Osteoblast (primary cell): ENCODE data around the gene DNAH17. TPM values are rescaled to one million over a fixed set of nuclear protein-coding genes. Genes with fewer than 3 reads are reported as not detected.

ENCODE experiments used
- DNase-seq: peaks from one replicate; pipeline ENCODE4 v3.0.0; 2011; ENCODE audit warnings: low spot score, mixed read lengths; ENCODE audit not compliant: insufficient read length; ENCODE audit errors: missing footprints
- H2AFZ ChIP-seq: 2 replicates; pipeline ENCODE4 v1.6.0; 2011; ENCODE audit warnings: mild to moderate bottlenecking, low read length
- H3K27ac ChIP-seq: 2 replicates; pipeline ENCODE4 v1.5.1; 2011; ENCODE audit warnings: mild to moderate bottlenecking, low read depth, low read length, moderate library complexity
- H3K27me3 ChIP-seq: 2 replicates; pipeline ENCODE4 v1.6.0; 2012; ENCODE audit warnings: mild to moderate bottlenecking, control low read depth, inconsistent platforms, low read length, moderate library complexity; ENCODE audit not compliant: insufficient read depth
- H3K36me3 ChIP-seq: 2 replicates; pipeline ENCODE4 v1.5.1; 2011; ENCODE audit warnings: mild to moderate bottlenecking, low read length, control low read depth, moderate library complexity; ENCODE audit not compliant: insufficient read depth
- H3K4me1 ChIP-seq: 2 replicates; pipeline ENCODE4 v1.5.1; 2011; ENCODE audit warnings: mild to moderate bottlenecking, low read length, control low read depth, moderate library complexity; ENCODE audit not compliant: insufficient read depth
- H3K4me2 ChIP-seq: 2 replicates; pipeline ENCODE4 v1.6.0; 2011; ENCODE audit warnings: mild to moderate bottlenecking, low read length; ENCODE audit not compliant: insufficient read depth
- H3K4me3 ChIP-seq: fragments of 200-600 bp; sonication (generic); 3 replicates; pipeline ENCODE4 v1.5.1; 2012; ENCODE audit warnings: mild to moderate bottlenecking, low read length, inconsistent platforms; ENCODE audit not compliant: insufficient read depth
- H3K79me2 ChIP-seq: 2 replicates; pipeline ENCODE4 v1.6.0; 2012; ENCODE audit warnings: mild to moderate bottlenecking, low read length, control low read depth, inconsistent platforms; ENCODE audit not compliant: insufficient read depth
- H3K9me3 ChIP-seq: 2 replicates; pipeline ENCODE4 v1.5.1; 2011; ENCODE audit warnings: low read depth, low read length, control low read depth
- H4K20me1 ChIP-seq: 2 replicates; pipeline ENCODE4 v1.6.0; 2012; ENCODE audit warnings: mild to moderate bottlenecking, low read length, control low read depth; ENCODE audit not compliant: insufficient read depth
- total RNA-seq: library from RNA; depleted of rRNA; stranded (reverse); fragments of >200 nt; gene quantifications from 2 replicates; pipeline ENCODE4 v1.2.3, GENCODE V29; 2012
- TF ChIP-seq, protein P1 (sequence below): IDR thresholded peaks from 2 replicates; pipeline ENCODE4 v1.5.1; 2011; ENCODE audit warnings: mild to moderate bottlenecking, low read depth, low read length, moderate library complexity; ENCODE audit errors: extremely low read depth

Gene DNAH17
- total RNA-seq, 1 donor: under 0.01 TPM

DNA sequence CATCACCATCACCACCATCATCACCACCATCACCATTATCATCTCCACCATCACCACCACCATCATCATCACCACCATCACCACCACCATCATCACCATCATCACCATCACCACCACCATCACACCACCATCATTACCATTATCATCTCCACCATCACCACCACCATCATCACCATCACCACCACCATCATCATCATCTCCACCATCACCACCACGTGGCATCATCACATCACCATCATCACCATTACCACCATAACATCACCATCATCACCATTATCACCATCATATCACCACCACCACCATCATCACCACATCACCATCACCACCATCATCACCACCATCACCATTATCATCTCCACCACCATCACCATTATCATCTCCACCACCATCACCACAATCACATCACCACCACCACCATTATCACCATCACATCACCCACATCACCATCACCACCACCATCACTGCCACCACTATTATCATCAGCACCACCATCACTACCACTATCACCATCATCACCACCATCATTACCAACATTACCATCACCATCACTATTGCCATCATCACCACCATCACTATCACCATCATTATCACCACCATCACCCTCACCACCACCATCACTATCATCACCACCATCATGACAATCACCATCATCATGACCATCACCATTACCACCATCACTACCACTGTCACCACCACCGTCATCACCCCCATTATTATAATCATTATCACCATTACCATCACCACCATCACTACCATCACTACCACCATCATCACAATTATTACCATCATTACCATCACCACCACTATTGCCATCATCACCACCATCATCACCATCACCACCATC is 99.1 kb downstream of the DNAH17 start:
- Histone ChIP-seq H3K4me2 (no peak overlapping the region), H3K36me3 (no peaks in the 10 kb centered on the region), H2AFZ (no peak overlapping the region), H3K27me3 (peaks cover 12% of the 10 kb centered on the region), H3K79me2 (no peaks in the 10 kb centered on the region), H3K4me1 (no peaks in the 10 kb centered on the region), H3K27ac (no peak overlapping the region), H3K4me3 (no peak overlapping the region), H3K9me3 (no peaks in the 10 kb centered on the region), H4K20me1 (no peaks in the 10 kb centered on the region)
- DNase-seq: no peak
- TF ChIP-seq, protein P1, sequence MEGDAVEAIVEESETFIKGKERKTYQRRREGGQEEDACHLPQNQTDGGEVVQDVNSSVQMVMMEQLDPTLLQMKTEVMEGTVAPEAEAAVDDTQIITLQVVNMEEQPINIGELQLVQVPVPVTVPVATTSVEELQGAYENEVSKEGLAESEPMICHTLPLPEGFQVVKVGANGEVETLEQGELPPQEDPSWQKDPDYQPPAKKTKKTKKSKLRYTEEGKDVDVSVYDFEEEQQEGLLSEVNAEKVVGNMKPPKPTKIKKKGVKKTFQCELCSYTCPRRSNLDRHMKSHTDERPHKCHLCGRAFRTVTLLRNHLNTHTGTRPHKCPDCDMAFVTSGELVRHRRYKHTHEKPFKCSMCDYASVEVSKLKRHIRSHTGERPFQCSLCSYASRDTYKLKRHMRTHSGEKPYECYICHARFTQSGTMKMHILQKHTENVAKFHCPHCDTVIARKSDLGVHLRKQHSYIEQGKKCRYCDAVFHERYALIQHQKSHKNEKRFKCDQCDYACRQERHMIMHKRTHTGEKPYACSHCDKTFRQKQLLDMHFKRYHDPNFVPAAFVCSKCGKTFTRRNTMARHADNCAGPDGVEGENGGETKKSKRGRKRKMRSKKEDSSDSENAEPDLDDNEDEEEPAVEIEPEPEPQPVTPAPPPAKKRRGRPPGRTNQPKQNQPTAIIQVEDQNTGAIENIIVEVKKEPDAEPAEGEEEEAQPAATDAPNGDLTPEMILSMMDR: no peak

DNA sequence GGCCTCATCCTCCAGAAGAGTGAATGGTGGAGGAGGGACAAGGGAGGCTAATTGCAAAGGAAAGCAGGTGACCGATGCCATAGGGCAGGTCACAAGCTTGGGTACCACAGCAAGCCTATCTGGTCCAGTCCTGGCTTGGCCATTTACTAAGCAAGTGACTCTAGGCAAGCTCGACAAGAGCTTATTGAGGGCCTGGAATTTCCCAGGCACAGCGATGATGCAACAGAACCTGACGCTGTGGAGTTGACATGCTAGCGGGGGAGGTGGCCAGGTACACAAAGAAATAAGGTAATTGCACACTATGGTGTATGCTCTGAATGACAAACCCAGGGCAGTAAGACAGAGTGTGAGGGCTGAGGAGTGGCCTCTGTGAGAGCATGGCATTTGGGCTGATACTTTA is 100.2 kb downstream of the DNAH17 start:
- no peaks in the 10 kb centered on the region for H3K4me1 ChIP-seq
- H4K20me1 ChIP-seq: no peaks in the 10 kb centered on the region
- no peak overlapping the region for H3K4me2 ChIP-seq
- H3K79me2 ChIP-seq: no peaks in the 10 kb centered on the region
- H3K27me3 ChIP-seq: peaks cover 16% of the 10 kb centered on the region
- no peaks in the 10 kb centered on the region for H3K36me3 ChIP-seq
- H3K4me3 ChIP-seq: no peak overlapping the region
- TF ChIP-seq, protein P1: no peak
- DNase-seq: no peak
- no peak overlapping the region for H2AFZ ChIP-seq
- no peak overlapping the region for H3K27ac ChIP-seq
- H3K9me3 ChIP-seq: no peaks in the 10 kb centered on the region

DNA sequence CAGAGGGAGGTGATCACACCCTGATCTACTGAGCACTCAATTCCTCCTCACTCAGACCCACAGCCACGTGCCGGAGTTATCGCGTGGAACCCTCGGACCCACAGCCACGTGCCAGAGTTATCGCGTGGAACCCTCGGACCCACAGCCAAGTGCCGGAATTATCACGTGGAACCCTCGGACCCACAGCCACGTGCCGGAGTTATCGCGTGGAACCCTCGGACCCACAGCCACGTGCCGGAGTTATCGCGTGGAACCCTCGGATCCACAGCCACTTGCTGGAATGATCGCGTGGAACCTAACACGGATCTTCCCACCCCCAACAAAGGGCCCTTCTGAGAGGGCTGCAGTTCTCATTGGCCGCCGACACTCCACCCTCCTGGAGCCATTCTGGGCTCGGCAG is 101.0 kb downstream of the DNAH17 start:
- Histone ChIP-seq H3K9me3 (no peaks in the 10 kb centered on the region), H2AFZ (no peak overlapping the region), H3K4me2 (no peak overlapping the region), H3K27me3 (peaks cover 16% of the 10 kb centered on the region), H4K20me1 (no peaks in the 10 kb centered on the region), H3K4me1 (no peaks in the 10 kb centered on the region), H3K36me3 (no peaks in the 10 kb centered on the region), H3K27ac (no peak overlapping the region), H3K79me2 (no peaks in the 10 kb centered on the region), H3K4me3 (no peak overlapping the region)
- DNase-seq: no peak
- TF ChIP-seq, protein P1: no peak

DNA sequence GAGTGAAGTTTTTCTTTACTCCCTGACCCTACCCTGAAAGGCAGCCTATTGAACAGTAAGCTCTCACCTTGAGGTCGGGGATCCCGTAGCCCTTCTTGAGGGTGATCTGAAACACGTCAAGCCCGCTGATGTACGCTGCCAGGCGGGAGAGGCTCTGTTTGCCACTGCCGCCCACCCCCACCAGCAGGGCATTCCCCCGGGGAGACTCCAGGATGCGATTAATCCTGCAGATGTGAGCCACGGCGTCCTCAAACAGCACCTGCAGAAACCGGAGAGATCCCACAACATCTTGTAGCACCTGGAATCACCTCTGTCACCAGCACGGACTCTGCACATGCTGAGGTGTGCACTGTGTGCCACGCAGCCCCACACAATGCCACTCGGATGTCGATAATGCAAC is 102.0 kb downstream of the DNAH17 start:
- TF ChIP-seq, protein P1: no peak
- H3K79me2 ChIP-seq: no peaks in the 10 kb centered on the region
- no peaks in the 10 kb centered on the region for H4K20me1 ChIP-seq
- H3K9me3 ChIP-seq: no peaks in the 10 kb centered on the region
- no peaks in the 10 kb centered on the region for H3K4me1 ChIP-seq
- no peak for DNase-seq
- no peak overlapping the region for H2AFZ ChIP-seq
- H3K4me3 ChIP-seq: no peak overlapping the region
- no peak overlapping the region for H3K4me2 ChIP-seq
- H3K36me3 ChIP-seq: no peaks in the 10 kb centered on the region
- peaks cover 16% of the 10 kb centered on the region for H3K27me3 ChIP-seq
- no peak overlapping the region for H3K27ac ChIP-seq
